H1 (cell line): Measurements from ENCODE around the gene GTF2F2. TPM values are rescaled to one million over a fixed set of nuclear protein-coding genes. Genes with fewer than 3 reads are reported as not detected.

Source experiments
- CEBPB ChIP-seq: IDR thresholded peaks from 2 replicates; pipeline ENCODE4 v1.6.1; 2012; ENCODE audit warnings: low read depth, low read length
- NRF1 ChIP-seq: IDR thresholded peaks from 2 replicates; pipeline ENCODE4 v1.6.1; 2011; ENCODE audit warnings: mild to moderate bottlenecking, low read depth, low read length, improper control_type of control experiment
- polyA plus RNA-seq, 7 experiments: library from polyadenylated mRNA; depleted of rRNA in 3 of 7; stranded (reverse) in 5 of 7; unstranded in 2 of 7; fragments of >200 nt in 5 of 7; fragments of 200-250 nt in 2 of 7; gene quantifications; 1 replicate in 5 of 7; 2 replicates in 1 of 7; 4 replicates in 1 of 7; pipeline versions ENCODE4 v1.2.1 to v1.2.3, GENCODE V29; 2011 to 2013; ENCODE audit warnings: missing spikeins in 2 of 7, mixed read lengths in 2 of 7
- total RNA-seq: library from RNA; stranded (reverse); fragmentation: NEBNext Ultra II Directional; extraction: Animal tissue kit (Norgen Biotek cat#: 25700); gene quantifications from 2 replicates; pipeline ENCODE4 v1.2.1, GENCODE V29; 2021

The GTF2F2 gene
- total and polyA plus RNA-seq, 2 of the 8 experiments (the other 6 are each of a cell fraction or from before 2014, with no cell fraction given), result 10.8 to 31.1 TPM

DNA sequence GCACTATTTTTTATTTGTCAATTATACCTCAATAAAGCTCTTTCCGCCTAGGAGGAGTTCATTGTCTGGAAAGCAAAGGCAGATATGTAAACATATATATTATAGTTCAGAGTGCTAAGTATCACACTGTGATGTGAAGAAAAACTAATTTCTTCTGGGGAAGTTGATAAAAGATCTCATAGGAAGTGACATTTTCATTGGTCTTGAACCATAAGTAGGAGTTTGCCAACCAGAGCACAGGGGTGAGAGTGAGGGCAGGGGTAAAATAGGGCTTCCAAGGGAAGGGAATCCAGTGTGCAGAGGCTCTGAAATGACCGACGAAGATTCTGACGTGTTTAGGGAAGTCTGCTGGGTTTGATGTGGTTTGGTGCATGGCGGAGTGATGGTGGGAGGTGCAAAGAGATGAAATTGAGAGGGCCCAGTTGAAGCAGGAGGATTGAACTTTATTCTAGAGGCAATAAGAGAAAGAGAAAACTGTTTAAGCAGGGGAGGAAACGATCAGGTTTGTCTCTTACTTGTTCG is 780 bp upstream of the GTF2F2 start (continued):
- TF ChIP-seq CEBPB (no peak), NRF1 (no peak)
